ENCODE results near the gene TMEM181. TPM values are rescaled to one million over a fixed set of nuclear protein-coding genes. Genes with fewer than 3 reads are reported as not detected.
A peak's percentile ranks its signal among the peaks of the same experiment; 100 is the strongest.

Gene TMEM181
- total and polyA plus RNA-seq, 2 of the 13 experiments (the other 11 are each of a cell fraction or from before 2014, with no cell fraction given): 59.1 to 108 TPM

DNA sequence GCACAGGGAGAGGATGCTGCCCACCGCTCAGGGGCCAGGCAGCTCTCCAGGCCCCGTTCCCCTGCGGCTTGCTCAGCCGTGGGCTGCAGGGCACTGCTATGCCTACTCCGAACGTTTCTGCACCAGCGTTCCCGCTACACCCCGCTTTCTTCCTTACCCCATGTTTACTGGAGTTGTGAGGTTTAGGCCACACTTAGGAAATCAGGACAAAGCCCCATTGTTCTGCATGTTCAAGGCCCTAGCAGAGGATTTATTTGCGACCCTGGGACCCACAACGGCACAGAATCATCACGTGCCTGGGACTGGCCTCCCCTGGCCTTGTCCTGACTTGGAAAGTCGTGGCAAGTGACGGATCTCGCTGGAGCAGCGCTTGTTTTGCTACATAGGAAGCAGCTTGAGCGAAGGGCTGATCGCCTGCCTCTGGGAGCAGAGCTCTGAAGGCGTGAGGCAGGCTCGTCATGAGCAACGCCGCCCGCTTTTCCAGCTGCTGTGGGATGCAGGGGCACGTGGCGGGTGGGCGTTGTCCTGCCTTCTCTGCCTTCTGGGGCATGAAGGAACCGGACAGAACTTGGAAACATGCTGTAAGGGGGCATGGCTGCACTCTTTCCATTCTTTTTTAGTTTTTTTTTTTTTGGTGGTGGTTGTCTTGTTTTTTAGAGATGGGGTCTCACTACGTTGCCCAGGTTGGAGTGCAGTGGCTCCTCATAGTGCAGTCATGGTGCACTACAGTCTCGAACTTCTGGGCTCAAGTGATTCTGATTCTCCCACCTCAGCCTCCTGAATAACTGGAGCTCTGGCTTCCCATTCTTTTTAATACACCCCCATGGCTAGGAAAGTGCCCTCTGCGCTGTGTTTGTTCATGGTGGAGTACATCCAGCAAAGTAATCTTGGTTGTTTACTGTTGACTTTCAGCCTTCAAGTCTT, 14.6 kb upstream of the TMEM181 start (continued):
- TF ChIP-seq, protein P1, sequence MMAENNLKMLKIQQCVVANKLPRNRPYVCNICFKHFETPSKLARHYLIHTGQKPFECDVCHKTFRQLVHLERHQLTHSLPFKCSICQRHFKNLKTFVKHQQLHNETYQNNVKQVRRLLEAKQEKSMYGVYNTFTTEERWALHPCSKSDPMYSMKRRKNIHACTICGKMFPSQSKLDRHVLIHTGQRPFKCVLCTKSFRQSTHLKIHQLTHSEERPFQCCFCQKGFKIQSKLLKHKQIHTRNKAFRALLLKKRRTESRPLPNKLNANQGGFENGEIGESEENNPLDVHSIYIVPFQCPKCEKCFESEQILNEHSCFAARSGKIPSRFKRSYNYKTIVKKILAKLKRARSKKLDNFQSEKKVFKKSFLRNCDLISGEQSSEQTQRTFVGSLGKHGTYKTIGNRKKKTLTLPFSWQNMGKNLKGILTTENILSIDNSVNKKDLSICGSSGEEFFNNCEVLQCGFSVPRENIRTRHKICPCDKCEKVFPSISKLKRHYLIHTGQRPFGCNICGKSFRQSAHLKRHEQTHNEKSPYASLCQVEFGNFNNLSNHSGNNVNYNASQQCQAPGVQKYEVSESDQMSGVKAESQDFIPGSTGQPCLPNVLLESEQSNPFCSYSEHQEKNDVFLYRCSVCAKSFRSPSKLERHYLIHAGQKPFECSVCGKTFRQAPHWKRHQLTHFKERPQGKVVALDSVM (CRISPR knock-in tag; IDR thresholded peaks at IDR 0.05): peak; percentile 66; the same call in 1 of the 2 replicates
- TF ChIP-seq REPIN1 (CRISPR knock-in tag; IDR thresholded peaks at IDR 0.05; ENCODE audit: borderline replicate concordance, low read depth) (peak; percentile 87; the same call in 1 of the 2 replicates), ZNF441 (CRISPR knock-in tag; IDR thresholded peaks at IDR 0.05; ENCODE audit: borderline replicate concordance) (no peak), GATAD1 (CRISPR knock-in tag; IDR thresholded peaks at IDR 0.05) (peak; percentile 47; the same call in 1 of the 2 replicates), JDP2 (CRISPR knock-in tag; IDR thresholded peaks at IDR 0.05; ENCODE audit: borderline replicate concordance) (no peak), ARID2 (CRISPR knock-in tag; IDR thresholded peaks at IDR 0.05; ENCODE audit: borderline replicate concordance) (0 out of 2 replicates have a peak, but pooled peaks have one; percentile 29), RBFOX2 (IDR thresholded peaks at IDR 0.05; ENCODE audit: low read depth, low read length) (no peak), FOXA3 (CRISPR knock-in tag; IDR thresholded peaks at IDR 0.05) (peak; percentile 88), HIVEP1 (CRISPR knock-in tag; IDR thresholded peaks at IDR 0.05) (peak; percentile 65), ZBTB20 (CRISPR knock-in tag; IDR thresholded peaks at IDR 0.05; ENCODE audit: borderline replicate concordance, low read depth) (0 out of 2 replicates have a peak, but pooled peaks have one; percentile 25), PHF21A (CRISPR knock-in tag; IDR thresholded peaks at IDR 0.05) (peak; percentile 93), REXO4 (CRISPR knock-in tag; IDR thresholded peaks at IDR 0.05; ENCODE audit: borderline replicate concordance) (no peak), MIER2 (CRISPR knock-in tag; IDR thresholded peaks at IDR 0.05) (peak; percentile 78; the same call in 1 of the 2 replicates), HNF4G (IDR thresholded peaks at IDR 0.05; ENCODE audit: borderline replicate concordance, low read depth, low read length) (0 out of 2 replicates have a peak, but pooled peaks have one; percentile 22), HNF4G (CRISPR knock-in tag; IDR thresholded peaks at IDR 0.05; ENCODE audit: borderline replicate concordance, low read depth) (peak; percentile 55; the same call in 1 of the 2 replicates), JARID2 (CRISPR knock-in tag; IDR thresholded peaks at IDR 0.05; ENCODE audit: insufficient replicate concordance) (no peak), ZBTB38 (CRISPR knock-in tag; IDR thresholded peaks at IDR 0.05) (peak; percentile 100), TCF12 (IDR thresholded peaks at IDR 0.05) (no peak), TCF12 (CRISPR knock-in tag; IDR thresholded peaks at IDR 0.05) (no peak)
- TF ChIP-seq, protein P2, sequence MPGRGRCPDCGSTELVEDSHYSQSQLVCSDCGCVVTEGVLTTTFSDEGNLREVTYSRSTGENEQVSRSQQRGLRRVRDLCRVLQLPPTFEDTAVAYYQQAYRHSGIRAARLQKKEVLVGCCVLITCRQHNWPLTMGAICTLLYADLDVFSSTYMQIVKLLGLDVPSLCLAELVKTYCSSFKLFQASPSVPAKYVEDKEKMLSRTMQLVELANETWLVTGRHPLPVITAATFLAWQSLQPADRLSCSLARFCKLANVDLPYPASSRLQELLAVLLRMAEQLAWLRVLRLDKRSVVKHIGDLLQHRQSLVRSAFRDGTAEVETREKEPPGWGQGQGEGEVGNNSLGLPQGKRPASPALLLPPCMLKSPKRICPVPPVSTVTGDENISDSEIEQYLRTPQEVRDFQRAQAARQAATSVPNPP (CRISPR knock-in tag; IDR thresholded peaks at IDR 0.05): peak; percentile 60; the same call in 1 of the 2 replicates
- TF ChIP-seq, protein P3, sequence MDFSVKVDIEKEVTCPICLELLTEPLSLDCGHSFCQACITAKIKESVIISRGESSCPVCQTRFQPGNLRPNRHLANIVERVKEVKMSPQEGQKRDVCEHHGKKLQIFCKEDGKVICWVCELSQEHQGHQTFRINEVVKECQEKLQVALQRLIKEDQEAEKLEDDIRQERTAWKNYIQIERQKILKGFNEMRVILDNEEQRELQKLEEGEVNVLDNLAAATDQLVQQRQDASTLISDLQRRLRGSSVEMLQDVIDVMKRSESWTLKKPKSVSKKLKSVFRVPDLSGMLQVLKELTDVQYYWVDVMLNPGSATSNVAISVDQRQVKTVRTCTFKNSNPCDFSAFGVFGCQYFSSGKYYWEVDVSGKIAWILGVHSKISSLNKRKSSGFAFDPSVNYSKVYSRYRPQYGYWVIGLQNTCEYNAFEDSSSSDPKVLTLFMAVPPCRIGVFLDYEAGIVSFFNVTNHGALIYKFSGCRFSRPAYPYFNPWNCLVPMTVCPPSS (IDR thresholded peaks at IDR 0.05): no peak
- TF ChIP-seq, protein P4, sequence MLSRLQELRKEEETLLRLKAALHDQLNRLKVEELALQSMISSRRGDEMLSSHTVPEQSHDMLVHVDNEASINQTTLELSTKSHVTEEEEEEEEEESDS (CRISPR knock-in tag; IDR thresholded peaks at IDR 0.05; ENCODE audit: borderline replicate concordance): no peak

Data from HepG2 (cell line).